ENCODE measurements around the gene ATR. TPM values are rescaled to one million over a fixed set of nuclear protein-coding genes. Genes with fewer than 3 reads are reported as not detected.

Gene ATR
- total and polyA plus RNA-seq, 9 of the 15 experiments (the other 6 are each of a cell fraction or from before 2014, with no cell fraction given) = 18.0 to 37.8 (median 23.2) TPM

GRCh38 chr3:142578329-142579223, at the start of gene ATR (continued):
- TF ChIP-seq CREB3 (tag; conservative IDR thresholded peaks at IDR 0.05; ENCODE audit: low read depth) (no peak), ZNF699 (CRISPR knock-in tag; IDR thresholded peaks at IDR 0.05; ENCODE audit: insufficient replicate concordance) (no peak), SP2 (IDR thresholded peaks at IDR 0.05; ENCODE audit: extremely low read depth, low read depth, low read length, poor library complexity, severe bottlenecking) (no peak), MTA2 (IDR thresholded peaks at IDR 0.05; ENCODE audit: low read depth) (no peak), ZNF232 (CRISPR knock-in tag; IDR thresholded peaks at IDR 0.05) (no peak), ZNF778 (CRISPR knock-in tag; IDR thresholded peaks at IDR 0.05) (no peak), ZNF57 (CRISPR knock-in tag; IDR thresholded peaks at IDR 0.05) (no peak), SAP30 (IDR thresholded peaks at IDR 0.05; ENCODE audit: borderline replicate concordance, insufficient read depth, low read depth, low read length, poor library complexity, severe bottlenecking) (peak; percentile 98), POLR2H (tag; IDR thresholded peaks at IDR 0.05; ENCODE audit: low read depth) (peak; percentile 92), ZNF398 (CRISPR knock-in tag; IDR thresholded peaks at IDR 0.05) (no peak), PHB (CRISPR knock-in tag; IDR thresholded peaks at IDR 0.05) (no peak), ZBED1 (IDR thresholded peaks at IDR 0.05) (no peak), NCOA4 (IDR thresholded peaks at IDR 0.05; ENCODE audit: partially characterized antibody) (no peak), JUNB (CRISPR knock-in tag; conservative IDR thresholded peaks at IDR 0.05) (no peak), THAP12 (CRISPR knock-in tag; IDR thresholded peaks at IDR 0.05) (peak; percentile 40; the same call in 1 of the 2 replicates), ATF4 (CRISPR knock-in tag; IDR thresholded peaks at IDR 0.05) (no peak; the same call in 1 of the 2 replicates), FOXP1 (CRISPR knock-in tag; IDR thresholded peaks at IDR 0.05) (peak; percentile 75; the same call in 1 of the 2 replicates), CBX5 (IDR thresholded peaks at IDR 0.05; ENCODE audit: borderline replicate concordance, low read depth) (no peak; the same call in 1 of the 2 replicates), STAT5A (IDR thresholded peaks at IDR 0.05; ENCODE audit: borderline replicate concordance, low read length) (no peak)
